ENCODE results near the gene PPP2R5C. TPM values are rescaled to one million over a fixed set of nuclear protein-coding genes. Genes with fewer than 3 reads are reported as not detected.

The PPP2R5C gene
- total RNA-seq, 1 donor from 2014 or later: 135 TPM

GRCh38 chr14:101915871-101916815, 154.6 kb downstream of the PPP2R5C start:
- no peak for DNase-seq (ENCODE audit: low spot score)

GRCh38 chr14:101916816-101917412, 155.4 kb downstream of the PPP2R5C start:
- no peak for DNase-seq (ENCODE audit: low spot score)

GRCh38 chr14:101917413-101918017, 156.0 kb downstream of the PPP2R5C start:
- DNase-seq (ENCODE audit: low spot score): no peak

GRCh38 chr14:101918065-101918989, 156.8 kb downstream of the PPP2R5C start:
- DNase-seq (ENCODE audit: low spot score): no peak

GRCh38 chr14:101920271-101920670, 158.8 kb downstream of the PPP2R5C start:
- DNase-seq (ENCODE audit: low spot score): no peak

GRCh38 chr14:101922866-101923265, 161.4 kb downstream of the PPP2R5C start:
- DNase-seq (ENCODE audit: low spot score): no peak

- no peak for DNase-seq (ENCODE audit: low spot score)
Measured at GRCh38 chr14:101925152-101925551, 163.6 kb downstream of the PPP2R5C start.

- no peak for DNase-seq (ENCODE audit: low spot score)
Measured at GRCh38 chr14:101926085-101926484, 164.6 kb downstream of the PPP2R5C start.

GRCh38 chr14:101926620-101927019, 165.1 kb downstream of the PPP2R5C start:
- DNase-seq (ENCODE audit: low spot score): no peak

GRCh38 chr14:101927859-101928258, 166.3 kb downstream of the PPP2R5C start:
- no peak for DNase-seq (ENCODE audit: low spot score)

GRCh38 chr14:101928415-101928841, 166.9 kb downstream of the PPP2R5C start:
- no peak for DNase-seq (ENCODE audit: low spot score)

- no peak for DNase-seq (ENCODE audit: low spot score)
Measured at GRCh38 chr14:101929096-101929495, 167.6 kb downstream of the PPP2R5C start.

GRCh38 chr14:101929946-101930345, 168.4 kb downstream of the PPP2R5C start:
- no peak for DNase-seq (ENCODE audit: low spot score)

GRCh38 chr14:101932673-101933072, 171.2 kb downstream of the PPP2R5C start:
- no peak for DNase-seq (ENCODE audit: low spot score)

- no peak for DNase-seq (ENCODE audit: low spot score)
Measured at GRCh38 chr14:101933209-101933608, 171.7 kb downstream of the PPP2R5C start.

- DNase-seq (ENCODE audit: low spot score): no peak
Measured at GRCh38 chr14:101934601-101935150, 173.2 kb downstream of the PPP2R5C start.

- DNase-seq (ENCODE audit: low spot score): no peak
Measured at GRCh38 chr14:101937926-101938767, 176.6 kb downstream of the PPP2R5C start.

- no peak for DNase-seq (ENCODE audit: low spot score)
Measured at GRCh38 chr14:101939646-101940170, 178.2 kb downstream of the PPP2R5C start.

- no peak for DNase-seq (ENCODE audit: low spot score)
Measured at GRCh38 chr14:101944451-101944850, 182.9 kb downstream of the PPP2R5C start.

GRCh38 chr14:101945171-101945570, 183.7 kb downstream of the PPP2R5C start:
- no peak for DNase-seq (ENCODE audit: low spot score)
